Measurements from ENCODE around the gene EYA2. TPM values are rescaled to one million over a fixed set of nuclear protein-coding genes. Genes with fewer than 3 reads are reported as not detected.

EYA2 gene
- total and polyA plus RNA-seq, 2 of the 4 experiments (the other 2 are of a cell fraction) = 2.3 to 5.4 TPM

DNA sequence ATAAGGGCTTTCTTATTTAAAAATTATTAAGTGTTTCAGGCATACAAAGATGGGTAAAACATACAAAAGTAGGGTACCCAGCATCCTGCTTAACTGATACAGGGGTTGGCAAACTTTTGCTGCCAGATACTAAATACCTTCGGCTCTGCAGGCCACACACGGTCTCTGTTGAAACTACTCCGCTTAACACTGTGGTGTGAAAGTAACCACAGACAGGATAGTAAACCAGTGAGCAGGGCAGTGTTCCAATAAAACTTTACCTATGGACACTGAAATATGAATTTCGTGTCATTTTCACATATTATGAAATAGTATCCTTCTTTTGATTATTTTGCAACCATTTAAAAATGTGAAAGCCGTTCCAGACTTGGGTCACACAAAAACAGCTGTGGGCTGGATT, 92.4 kb downstream of the EYA2 start:
- Histone ChIP-seq H2BK120ac (ENCODE audit: low read depth, low read length) (no peak overlapping the region), H3K18ac (ENCODE audit: low read depth, low read length) (no peak overlapping the region), H3K4me3 (ENCODE audit: insufficient read depth, low read depth, low read length) (no peak overlapping the region), H4K20me1 (ENCODE audit: insufficient read depth, low read length) (0 out of 2 replicates have a peak, but pooled peaks cover 3% of the 10 kb centered on the region), H4K8ac (ENCODE audit: low read depth in 2 of 2, low read length in 2 of 2) (no peak overlapping the region), H2BK20ac (ENCODE audit: low read depth, low read length) (no peak overlapping the region), H3K14ac (replicated peaks; ENCODE audit: low read depth, low read length) (no peak overlapping the region), H4K5ac (ENCODE audit: low read depth, low read length) (no peak overlapping the region), H3K23ac (ENCODE audit: low read depth, low read length) (no peak overlapping the region), H3K4me1 (ENCODE audit: control insufficient read depth, insufficient read depth, low read length) (peaks cover 2% of the 10 kb centered on the region), H3K56ac (ENCODE audit: extremely low read depth, insufficient read depth, low read length) (no peak overlapping the region), H2BK5ac (ENCODE audit: low read depth, low read length, poor library complexity, severe bottlenecking) (no peak overlapping the region), H3K4me2 (ENCODE audit: low read depth, low read length) (no peak overlapping the region), H3K27ac (ENCODE audit: insufficient read depth, low read length) (no peak overlapping the region), H3K36me3 (ENCODE audit: control insufficient read depth, insufficient read depth, low read length) (no peaks in the 10 kb centered on the region), H2AK5ac (ENCODE audit: low read depth, low read length) (no peak overlapping the region), H2AFZ (replicated peaks; ENCODE audit: low read length, poor library complexity) (no peak overlapping the region), H2BK15ac (ENCODE audit: low read depth, low read length) (no peak overlapping the region), H3K79me1 (ENCODE audit: low read depth in 1 of 2, low read length in 2 of 2) (no peaks in the 10 kb centered on the region), H4K91ac (ENCODE audit: insufficient read depth, low read depth, low read length) (no peak overlapping the region), H3K27me3 (ENCODE audit: control insufficient read depth, insufficient read depth, low read length) (no peaks in the 10 kb centered on the region), H3K4ac (ENCODE audit: low read depth, low read length) (no peak overlapping the region), H3K9ac (ENCODE audit: low read depth, low read length) (no peak overlapping the region), H2AK9ac (replicated peaks; ENCODE audit: low read depth, low read length, poor library complexity) (no peak overlapping the region), H3K9me1 (ENCODE audit: insufficient read depth, low read length) (no peaks in the 10 kb centered on the region), H3K9me3 (ENCODE audit: control insufficient read depth, insufficient read depth, low read length) (no peaks in the 10 kb centered on the region; the same call in 1 of the 2 replicates)
- TF ChIP-seq MAZ (IDR thresholded peaks at IDR 0.05; ENCODE audit: borderline replicate concordance, low read depth, low read length) (no peak), RCOR1 (IDR thresholded peaks at IDR 0.05; ENCODE audit: insufficient replicate concordance, low read length) (no peak), RFX5 (IDR thresholded peaks at IDR 0.05; ENCODE audit: low read depth, low read length) (no peak), BHLHE40 (IDR thresholded peaks at IDR 0.05; ENCODE audit: low read depth, low read length) (no peak), NFE2L2 (IDR thresholded peaks at IDR 0.05; ENCODE audit: low read depth, low read length) (no peak), MXI1 (IDR thresholded peaks at IDR 0.05; ENCODE audit: borderline replicate concordance, low read depth, low read length) (no peak), POLR2A (IDR thresholded peaks at IDR 0.05; ENCODE audit: low read depth, low read length) (no peak), RAD21 (IDR thresholded peaks at IDR 0.05; ENCODE audit: low read length) (no peak), CHD1 (IDR thresholded peaks at IDR 0.05; ENCODE audit: low read depth, low read length) (no peak), USF2 (IDR thresholded peaks at IDR 0.05; ENCODE audit: low read depth, low read length) (no peak), SMC3 (IDR thresholded peaks at IDR 0.05; ENCODE audit: low read depth, low read length) (no peak), CEBPB (IDR thresholded peaks at IDR 0.05; ENCODE audit: low read depth, low read length) (no peak), FOS (IDR thresholded peaks at IDR 0.05; ENCODE audit: low read depth, low read length) (no peak), MAFK (IDR thresholded peaks at IDR 0.05; ENCODE audit: low read depth, low read length) (no peak), ELK1 (IDR thresholded peaks at IDR 0.05; ENCODE audit: borderline replicate concordance, low read depth, low read length) (no peak)
- TF ChIP-seq, protein P1, sequence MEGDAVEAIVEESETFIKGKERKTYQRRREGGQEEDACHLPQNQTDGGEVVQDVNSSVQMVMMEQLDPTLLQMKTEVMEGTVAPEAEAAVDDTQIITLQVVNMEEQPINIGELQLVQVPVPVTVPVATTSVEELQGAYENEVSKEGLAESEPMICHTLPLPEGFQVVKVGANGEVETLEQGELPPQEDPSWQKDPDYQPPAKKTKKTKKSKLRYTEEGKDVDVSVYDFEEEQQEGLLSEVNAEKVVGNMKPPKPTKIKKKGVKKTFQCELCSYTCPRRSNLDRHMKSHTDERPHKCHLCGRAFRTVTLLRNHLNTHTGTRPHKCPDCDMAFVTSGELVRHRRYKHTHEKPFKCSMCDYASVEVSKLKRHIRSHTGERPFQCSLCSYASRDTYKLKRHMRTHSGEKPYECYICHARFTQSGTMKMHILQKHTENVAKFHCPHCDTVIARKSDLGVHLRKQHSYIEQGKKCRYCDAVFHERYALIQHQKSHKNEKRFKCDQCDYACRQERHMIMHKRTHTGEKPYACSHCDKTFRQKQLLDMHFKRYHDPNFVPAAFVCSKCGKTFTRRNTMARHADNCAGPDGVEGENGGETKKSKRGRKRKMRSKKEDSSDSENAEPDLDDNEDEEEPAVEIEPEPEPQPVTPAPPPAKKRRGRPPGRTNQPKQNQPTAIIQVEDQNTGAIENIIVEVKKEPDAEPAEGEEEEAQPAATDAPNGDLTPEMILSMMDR (conservative IDR thresholded peaks at IDR 0.05; ENCODE audit: low read depth, low read length) = no peak
- DNase-seq = no peak
- no TSS peak for BruUV-seq (replicated peaks)
- no CpG with 5 or more reads among the region's 5 CpGs for WGBS, 2 experiments (ENCODE audit: extremely low coverage in 2 of 2, insufficient read length in 1 of 2)
- ChIA-PET POLR2A (ENCODE audit: unreplicated experiment) (no interaction called here), CTCF (interaction anchor here (0.5 kb wide), 1 partner anchor 271 kb away, joined by 4 read pairs; no protein-coding TSS in a partner anchor)
- intact Hi-C loops (cut with micrococcal nuclease) = no loop called here
- no peak for ATAC-seq (ENCODE audit: low read depth)
- dilution Hi-C loops (cut with HindIII; ENCODE audit: low sequenced_read_pairs, unreplicated experiment) = no loop called here
- in situ Hi-C loops (cut with MboI; ENCODE audit: low sequenced_read_pairs) = no loop called here

Data from IMR-90 (cell line).